HepG2 (cell line): ENCODE data around the gene GPATCH3. TPM values are rescaled to one million over a fixed set of nuclear protein-coding genes. Genes with fewer than 3 reads are reported as not detected.

ENCODE experiments used
- ASH2L ChIP-seq: fragments of 300-600, 200-600 bp; sonication (generic); IDR thresholded peaks from 2 replicates; pipeline ENCODE4 v1.7.0; 2017; ENCODE audit warnings: low read depth, mild to moderate bottlenecking, moderate library complexity, mixed read lengths, low read length; ENCODE audit not compliant: insufficient read length
- GABPA ChIP-seq, 2 experiments: IDR thresholded peaks; 2 replicates each; pipeline ENCODE4 v1.6.1; 2011 to 2016; ENCODE audit warnings: low read depth in 2 of 2, low read length in 1 of 2, missing biosample characterization in 1 of 2, missing genetic modification characterization in 1 of 2
- HNF4G ChIP-seq, 2 experiments: sonication (generic) in 1 of 2; formaldehyde crosslinking in 1 of 2; IDR thresholded peaks; 2 replicates each; pipeline versions ENCODE4 v1.4.0 to v1.6.1; 2011 to 2020; ENCODE audit warnings: borderline replicate concordance in 2 of 2, low read depth in 2 of 2, mild to moderate bottlenecking in 2 of 2, low read length in 1 of 2, missing genetic modification reagents in 1 of 2, moderate library complexity in 1 of 2
- IKZF4 ChIP-seq: sonication (generic); formaldehyde crosslinking; IDR thresholded peaks from 2 replicates; pipeline ENCODE4 v1.5.1; 2020; ENCODE audit warnings: borderline replicate concordance, mild to moderate bottlenecking, low read depth, missing genetic modification reagents; ENCODE audit errors: not compliant biosample characterization
- MAFK ChIP-seq, 2 experiments: IDR thresholded peaks in 1 of 2; conservative IDR thresholded peaks in 1 of 2; 2 replicates each; pipeline ENCODE4 v1.6.1; 2011; ENCODE audit warnings: improper control_type of control experiment in 2 of 2, low read length in 2 of 2
- NR2C2 ChIP-seq: sonication (generic); formaldehyde crosslinking; IDR thresholded peaks from 2 replicates; pipeline ENCODE4 v1.4.0; 2020; ENCODE audit warnings: missing genetic modification reagents, mild to moderate bottlenecking, moderate library complexity, borderline replicate concordance
- PTBP1 ChIP-seq: fragments of 200-400 bp; formaldehyde crosslinking; IDR thresholded peaks from 2 replicates; pipeline ENCODE4 v1.6.1; 2018; ENCODE audit warnings: low read length, low read depth; ENCODE audit not compliant: poor library complexity, severe bottlenecking
- SMC3 ChIP-seq: IDR thresholded peaks from 2 replicates; pipeline ENCODE4 v1.6.1; 2011; ENCODE audit warnings: low read length, improper control_type of control experiment
- SNAPC4 ChIP-seq: sonication (generic); formaldehyde crosslinking; IDR thresholded peaks from 2 replicates; pipeline ENCODE4 v1.4.0; 2020; ENCODE audit warnings: mild to moderate bottlenecking, missing genetic modification reagents
- SP4 ChIP-seq: sonication (generic); formaldehyde crosslinking; IDR thresholded peaks from 2 replicates; pipeline ENCODE4 v1.8.1; 2023; ENCODE audit warnings: mild to moderate bottlenecking, missing genetic modification reagents
- TFE3 ChIP-seq: IDR thresholded peaks from 2 replicates; pipeline ENCODE4 v1.6.1; 2016
- TSC22D2 ChIP-seq: sonication (generic); formaldehyde crosslinking; IDR thresholded peaks from 2 replicates; pipeline ENCODE4 v1.5.1; 2020; ENCODE audit warnings: missing genetic modification reagents, mild to moderate bottlenecking, borderline replicate concordance
- U2AF2 ChIP-seq: fragments of 200-400 bp; formaldehyde crosslinking; IDR thresholded peaks from 2 replicates; pipeline ENCODE4 v1.6.1; 2017; ENCODE audit warnings: low read depth, mild to moderate bottlenecking, low read length
- ZNF224 ChIP-seq: sonication (generic); formaldehyde crosslinking; IDR thresholded peaks from 2 replicates; pipeline ENCODE4 v1.5.0; 2020; ENCODE audit warnings: mild to moderate bottlenecking, missing genetic modification reagents
- ZNF354B ChIP-seq: sonication (generic); formaldehyde crosslinking; IDR thresholded peaks from 2 replicates; pipeline ENCODE4 v1.8.0; 2022; ENCODE audit warnings: mild to moderate bottlenecking, missing genetic modification reagents
- ZNF431 ChIP-seq: sonication (generic); formaldehyde crosslinking; IDR thresholded peaks from 2 replicates; pipeline ENCODE4 v1.9.0; 2022; ENCODE audit warnings: missing genetic modification reagents, low read depth, mild to moderate bottlenecking, borderline replicate concordance
- ZNF451 ChIP-seq: sonication (generic); formaldehyde crosslinking; IDR thresholded peaks from 2 replicates; pipeline ENCODE4 v1.5.0; 2020; ENCODE audit warnings: mild to moderate bottlenecking, missing genetic modification reagents
- ZNF512B ChIP-seq: sonication (generic); formaldehyde crosslinking; IDR thresholded peaks from 2 replicates; pipeline ENCODE4 v1.5.1; 2020; ENCODE audit warnings: missing genetic modification reagents, mild to moderate bottlenecking, borderline replicate concordance
- ZNF589 ChIP-seq: sonication (generic); formaldehyde crosslinking; conservative IDR thresholded peaks from 2 replicates; pipeline ENCODE4 v1.8.0; 2022; ENCODE audit warnings: mild to moderate bottlenecking, moderate library complexity, missing genetic modification reagents
- polyA plus RNA-seq, 8 experiments: library from polyadenylated mRNA; depleted of rRNA in 3 of 8; stranded (reverse) in 7 of 8; unstranded in 1 of 8; fragments of >200 nt; fragmentation: Illumina TruSeq in 4 of 8; extraction: Trizol in 4 of 8; gene quantifications; 2 replicates each; pipeline versions ENCODE4 v1.2.1 to v1.2.3, GENCODE V29; 2011 to 2016; ENCODE audit warnings: low read depth in 4 of 8, missing spikeins in 1 of 8, mixed read lengths in 1 of 8; ENCODE audit not compliant: insufficient read depth in 1 of 8
- total RNA-seq, 5 experiments: library from RNA; depleted of rRNA; stranded (reverse); fragments of >200 nt; fragmentation: Illumina TruSeq; extraction: Trizol; gene quantifications; 2 replicates each; pipeline ENCODE4 v1.2.3, GENCODE V29; 2016; ENCODE audit warnings: low read depth in 1 of 5

The GPATCH3 gene
- total and polyA plus RNA-seq, 2 of the 13 experiments (the other 11 are each of a cell fraction or from before 2014, with no cell fraction given): 8.3 to 11.0 TPM

- TF ChIP-seq ZNF589 (CRISPR knock-in tag) (no peak), NR2C2 (CRISPR knock-in tag) (peak; percentile 93), HNF4G (IDR thresholded peaks at IDR 0.05; ENCODE audit: borderline replicate concordance, low read depth, low read length) (peak; percentile 75; the same call in 1 of the 2 replicates), HNF4G (CRISPR knock-in tag; IDR thresholded peaks at IDR 0.05; ENCODE audit: borderline replicate concordance, low read depth) (peak; percentile 95), ZNF431 (CRISPR knock-in tag) (no peak), U2AF2 (no peak), GABPA (IDR thresholded peaks at IDR 0.05; ENCODE audit: low read depth, low read length) (no peak), GABPA (CRISPR knock-in tag; IDR thresholded peaks at IDR 0.05; ENCODE audit: low read depth) (peak; percentile 73), SNAPC4 (no peak; the same call in 1 of the 2 replicates), MAFK (conservative IDR thresholded peaks at IDR 0.05 in 1 of 2, IDR thresholded peaks at IDR 0.05 in 1 of 2; ENCODE audit: low read length in 2 of 2) (peak in 1 of 2 experiments; percentile 37; a peak in 1 of 4 replicates), SMC3 (peak; percentile 38), TFE3 (CRISPR knock-in tag) (no peak), ZNF224 (CRISPR knock-in tag) (no peak), SP4 (CRISPR knock-in tag) (no peak; the same call in 1 of the 2 replicates), PTBP1 (no peak), ZNF512B (CRISPR knock-in tag) (no peak), IKZF4 (CRISPR knock-in tag) (peak; percentile 21), ASH2L (peak; percentile 66), TSC22D2 (CRISPR knock-in tag) (no peak), ZNF451 (CRISPR knock-in tag) (no peak), ZNF354B (CRISPR knock-in tag) (no peak)
These were observed 37.9 kb upstream of the GPATCH3 start (continued) for GRCh38 chr1:26938004-26938658.
